Measurements from ENCODE around the gene UBA3.

UBA3 gene

DNA sequence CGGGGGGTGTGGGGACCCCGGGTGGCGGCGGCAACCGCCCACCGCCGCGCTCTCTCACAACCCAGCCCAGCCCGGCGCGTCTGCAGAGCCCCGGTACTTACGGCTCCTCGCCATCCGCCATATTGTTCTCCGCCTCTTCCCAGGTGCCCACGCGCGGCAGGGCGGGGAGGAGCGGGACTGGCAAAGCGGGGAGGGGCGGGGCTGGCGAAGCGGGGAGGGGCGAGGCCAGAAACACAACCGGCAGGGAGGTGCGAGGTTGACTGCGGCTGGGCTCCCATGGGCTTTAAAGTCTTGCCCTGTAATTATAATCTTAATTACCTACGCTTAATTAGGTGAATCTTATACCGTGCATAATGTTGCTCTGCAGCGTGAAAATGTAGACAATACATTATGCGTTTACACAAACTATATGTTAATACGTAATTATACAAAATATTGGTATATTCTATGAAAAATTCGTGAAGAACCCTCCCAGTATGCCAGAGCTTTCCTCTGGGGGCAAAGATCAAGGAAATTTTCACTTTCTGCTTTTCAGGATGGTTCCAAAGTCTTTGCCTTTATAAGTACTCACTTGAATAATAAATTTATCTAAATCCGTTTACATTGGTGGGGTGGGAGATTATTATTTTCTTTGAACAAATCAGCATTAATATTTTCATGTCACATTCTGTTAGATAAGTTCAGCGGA is at the start of gene UBA3:
UBA3 (minus strand) TSS at position 133 of the 688 bp plus-strand sequence; CDS start at position 121, 12 bp downstream.
- DNase-seq (ENCODE audit: low spot score) = peak; percentile 43

DNA sequence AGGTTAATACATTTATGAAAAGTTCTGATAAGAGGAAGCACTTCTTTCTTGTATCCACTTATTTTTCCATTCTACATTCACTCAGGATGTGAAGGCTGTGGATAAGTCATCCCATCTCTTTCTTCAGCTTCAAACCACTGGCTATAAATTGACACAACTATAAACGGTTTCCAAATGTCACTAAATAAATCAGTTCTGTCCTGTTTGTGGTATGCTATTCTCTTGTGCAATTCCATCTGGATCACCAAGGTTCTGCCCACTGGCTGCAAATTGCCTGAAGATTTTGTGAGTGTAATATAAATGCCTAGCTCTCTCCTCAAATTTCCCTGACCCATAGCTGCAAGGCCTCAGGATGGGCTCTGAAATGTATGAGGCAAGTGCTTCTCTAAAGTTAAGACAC is 49.4 kb upstream of the UBA3 start:
- no peak for DNase-seq (ENCODE audit: low spot score)

DNA sequence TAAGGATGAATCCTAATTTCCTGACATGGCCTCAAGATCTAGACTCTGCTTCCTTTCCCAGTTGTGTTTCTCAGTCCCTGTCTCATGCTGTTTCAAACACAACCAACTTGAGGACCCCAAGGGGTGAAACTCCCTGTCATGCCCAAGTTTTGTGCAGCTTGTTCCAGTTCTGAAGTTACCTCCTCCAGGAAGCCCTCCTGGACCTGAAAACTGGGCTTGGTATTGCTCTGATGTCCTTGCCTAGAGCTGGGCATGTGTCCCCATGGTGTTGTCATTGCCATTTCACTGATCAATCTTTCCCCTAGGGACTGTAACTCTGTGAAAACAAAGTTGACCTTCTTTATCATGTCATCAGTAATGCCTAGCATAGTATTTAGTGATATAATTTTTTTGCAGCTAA is 48.3 kb upstream of the UBA3 start:
- DNase-seq (ENCODE audit: low spot score) = no peak

DNA sequence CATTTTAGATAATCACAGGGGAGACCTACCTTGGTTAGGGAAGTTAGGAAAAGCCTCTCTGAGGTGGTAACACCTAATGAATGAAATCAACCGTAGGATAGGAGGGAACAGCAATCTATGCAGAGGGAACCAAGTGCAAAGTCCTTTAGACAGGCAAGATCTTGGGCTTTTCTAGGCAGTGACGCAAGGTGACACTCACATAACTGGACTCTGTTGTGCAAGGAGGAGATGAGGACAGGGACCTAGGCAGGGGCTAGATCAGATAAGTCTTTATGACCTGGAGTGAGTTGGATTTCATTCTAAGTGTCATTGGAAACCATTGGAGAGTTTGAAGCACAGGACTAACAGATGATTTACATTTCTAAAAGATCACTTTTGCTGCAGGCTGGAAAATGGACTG is 46.8 kb upstream of the UBA3 start:
- DNase-seq (ENCODE audit: low spot score) = no peak

DNA sequence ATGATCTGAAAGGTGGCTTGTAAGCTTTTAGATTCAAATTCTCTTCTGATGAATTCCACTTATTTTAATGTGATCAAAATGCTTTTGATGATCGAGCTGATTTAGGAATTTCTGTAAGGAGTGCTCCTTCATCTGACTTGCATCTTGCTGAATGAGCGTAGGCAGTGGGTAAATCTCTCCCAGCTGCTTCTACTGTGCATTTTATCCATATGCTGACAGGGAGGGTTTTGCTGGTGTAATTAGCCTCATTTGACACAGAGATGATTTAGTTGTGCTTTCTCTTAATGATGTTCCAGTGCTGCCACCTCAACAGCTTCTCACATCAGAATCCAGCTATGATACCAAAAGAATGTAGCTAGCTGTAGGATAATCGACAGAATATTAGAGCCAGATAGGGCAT is 46.1 kb upstream of the UBA3 start:
- no peak for DNase-seq (ENCODE audit: low spot score)

DNA sequence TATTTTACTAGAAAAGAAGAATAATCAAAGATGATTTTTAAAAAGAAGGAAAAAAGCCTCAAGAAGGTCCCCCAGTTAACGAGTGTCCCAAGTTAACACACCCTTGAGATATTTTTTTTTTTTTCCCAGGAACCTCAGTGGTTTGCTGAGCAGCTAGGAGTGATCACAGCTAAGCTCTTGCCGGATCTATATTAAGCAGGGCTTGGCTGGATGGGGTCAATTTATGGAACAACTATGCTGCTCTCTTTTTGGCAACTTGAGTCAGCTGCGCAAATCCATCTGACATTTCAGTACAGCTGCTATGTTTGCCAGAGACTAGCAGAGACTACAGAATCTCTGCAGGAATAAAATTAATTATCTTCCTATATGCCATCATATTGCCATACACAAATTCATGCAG is 42.2 kb upstream of the UBA3 start, which contains the start of gene LMOD3:
LMOD3 (minus strand) TSS at position 193 of the 400 bp plus-strand sequence. CDS start 209 bp downstream, outside the sequence.
- DNase-seq (ENCODE audit: low spot score) = no peak

DNA sequence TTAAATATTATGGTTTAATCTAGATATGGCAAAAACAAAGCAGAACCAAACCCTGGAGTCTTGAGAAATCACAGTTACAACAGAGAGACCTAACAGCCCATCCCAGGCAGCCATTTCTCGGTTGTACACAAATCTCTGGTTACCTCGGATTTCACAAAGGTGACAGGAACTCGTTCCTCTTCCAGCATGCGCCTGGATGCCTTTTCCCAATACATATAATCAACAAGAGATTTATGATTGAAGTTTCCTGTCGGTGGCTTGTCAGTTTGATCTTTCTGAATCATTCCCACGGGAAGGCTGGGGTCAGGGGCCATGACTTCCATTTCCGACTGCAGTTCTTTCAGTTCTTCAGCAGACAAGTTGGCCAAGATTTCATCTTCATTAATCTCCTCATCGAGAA is 41.8 kb upstream of the UBA3 start:
- no peak for DNase-seq (ENCODE audit: low spot score)

DNA sequence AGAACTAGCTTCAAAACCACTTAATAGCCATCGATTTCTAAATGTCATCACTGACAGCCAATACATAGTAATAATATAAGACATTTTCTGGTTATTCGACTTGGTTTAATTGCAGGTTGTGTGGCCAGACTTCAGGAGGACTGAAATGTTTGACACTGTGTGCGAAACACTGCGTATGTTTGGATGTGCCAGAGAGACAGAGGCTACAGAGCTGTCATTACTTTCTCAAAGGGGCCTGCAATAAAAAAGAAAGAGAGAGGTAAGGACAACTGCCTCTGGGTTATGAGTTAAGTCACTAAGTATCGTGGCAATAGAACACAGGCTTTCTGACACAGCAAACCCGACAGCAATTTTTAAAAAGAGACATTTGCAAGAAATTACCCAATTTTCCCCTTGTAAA is 41.3 kb upstream of the UBA3 start:
- no peak for DNase-seq (ENCODE audit: low spot score)

DNA sequence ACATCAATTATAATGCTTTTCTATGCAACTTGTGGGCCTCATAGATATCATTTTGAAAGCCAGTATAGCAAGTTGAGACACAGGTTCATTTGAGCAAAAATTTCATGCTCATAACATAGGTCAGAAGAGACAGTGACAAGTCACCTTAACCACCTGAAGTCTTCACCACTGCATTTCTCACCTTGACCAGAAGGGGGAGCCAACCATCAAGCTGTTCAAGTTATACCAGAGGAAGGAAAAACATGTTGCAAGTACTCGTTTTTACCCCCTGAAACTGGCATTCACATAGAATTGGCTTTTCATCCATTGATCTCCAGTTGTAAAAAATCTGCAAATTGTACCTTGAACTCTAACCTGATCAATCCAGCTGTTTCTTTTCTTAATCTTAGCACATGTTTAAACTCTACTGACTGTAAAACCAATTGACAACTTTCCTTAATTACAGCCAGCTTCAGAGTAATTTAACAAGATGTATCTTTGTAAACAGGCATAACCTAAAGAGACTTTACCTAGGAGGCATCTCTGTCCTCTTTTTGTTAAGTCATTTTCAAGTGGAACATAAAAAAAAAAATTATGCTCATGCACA is 40.8 kb upstream of the UBA3 start:
- no peak for DNase-seq (ENCODE audit: low spot score)

DNA sequence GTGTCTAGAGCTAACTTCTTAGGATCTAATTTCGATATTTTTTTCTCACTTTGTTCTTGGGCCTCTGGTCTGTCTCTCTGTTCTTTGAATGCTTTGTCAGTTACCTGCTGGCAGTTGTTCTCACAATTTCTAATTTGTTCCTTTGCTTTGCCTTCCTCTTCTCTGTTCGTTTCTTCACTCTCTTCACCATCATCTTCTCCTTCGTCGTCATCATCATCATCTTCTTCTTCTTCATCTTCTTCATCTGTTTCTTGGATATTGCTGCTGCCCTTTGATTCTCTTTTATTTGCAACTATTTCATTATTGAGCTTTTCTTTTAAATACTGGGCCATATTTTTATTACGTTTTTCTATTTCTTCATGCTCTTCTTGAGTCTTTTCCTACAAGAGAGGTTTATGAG is 39.5 kb upstream of the UBA3 start:
- no peak for DNase-seq (ENCODE audit: low spot score)

DNA sequence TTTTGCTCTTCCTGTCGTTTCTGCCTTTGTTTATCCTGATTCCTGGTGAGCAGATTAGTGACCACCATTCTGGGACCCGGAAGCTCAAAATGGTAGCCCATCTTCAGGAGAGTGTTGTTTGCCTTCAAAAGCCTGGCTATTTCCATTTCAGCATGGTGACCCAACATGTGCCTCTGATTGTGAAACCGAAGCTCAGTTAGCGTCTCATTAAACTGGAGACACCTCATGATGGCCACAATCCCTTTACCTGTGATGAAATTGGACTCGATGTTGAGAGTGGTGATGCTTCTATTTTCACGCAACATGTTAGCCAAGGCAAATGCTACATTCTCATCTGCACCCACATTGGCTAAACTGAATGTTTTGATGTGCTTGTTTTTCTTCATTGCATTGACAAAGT is 39.0 kb upstream of the UBA3 start:
- DNase-seq (ENCODE audit: low spot score) = no peak

DNA sequence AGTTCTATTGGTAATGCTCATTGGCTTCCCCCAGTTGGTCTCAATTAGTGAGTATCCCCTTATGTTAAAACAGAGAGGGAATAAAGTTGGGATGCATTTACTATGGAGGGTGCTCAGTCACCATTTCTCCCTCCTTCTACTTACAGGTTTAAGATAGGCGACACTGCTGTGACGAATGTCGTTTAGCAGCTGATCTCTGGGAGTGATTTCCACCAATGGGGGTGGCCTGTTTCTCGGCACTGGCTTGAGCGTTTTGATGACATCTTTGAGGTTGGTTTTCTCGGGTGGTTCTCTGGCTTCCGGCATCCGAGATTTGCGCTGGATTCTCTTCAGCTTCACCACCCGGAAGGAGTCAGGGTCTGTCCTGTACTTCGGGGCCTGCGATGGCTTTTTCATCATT is 38.4 kb upstream of the UBA3 start:
- no peak for DNase-seq (ENCODE audit: low spot score)

DNA sequence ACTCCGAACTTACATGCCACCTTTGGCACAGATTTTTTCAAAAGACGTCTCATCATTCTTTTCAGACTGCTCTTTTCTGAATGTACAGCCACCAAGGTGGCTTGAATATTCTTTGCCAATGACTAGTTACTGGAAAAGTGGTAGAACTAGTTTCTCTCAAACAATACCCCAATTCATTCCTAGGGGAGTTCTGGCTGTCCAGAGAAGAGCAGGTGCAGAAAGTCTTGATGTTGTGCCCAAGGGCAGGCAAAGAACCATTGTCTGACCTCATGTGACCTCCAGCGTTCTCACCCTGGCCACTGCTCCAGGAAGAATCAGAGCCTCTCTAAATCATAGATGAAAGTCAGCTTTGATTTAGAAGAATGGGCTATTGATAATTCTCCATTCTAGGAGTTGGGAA is 36.7 kb upstream of the UBA3 start:
- no peak for DNase-seq (ENCODE audit: low spot score)

DNA sequence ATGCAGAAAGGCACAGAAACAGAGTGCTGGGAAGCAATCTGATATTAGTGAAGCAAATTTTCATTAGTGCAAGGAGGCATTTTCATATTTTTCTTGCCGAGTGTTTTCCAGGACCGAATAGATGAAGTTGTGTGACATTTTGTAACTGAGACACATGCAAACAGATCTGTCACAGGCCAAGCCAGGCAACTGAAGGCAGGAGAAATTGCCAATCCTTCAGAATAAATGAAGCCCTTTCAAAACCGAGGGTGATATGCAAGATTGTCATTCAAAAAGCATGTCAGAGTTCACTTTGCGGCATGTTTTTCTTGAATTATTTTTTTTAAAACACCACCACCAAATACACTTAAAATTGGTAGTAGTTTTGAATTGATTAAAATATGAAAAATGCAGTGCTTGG is 36.0 kb upstream of the UBA3 start:
- no peak for DNase-seq (ENCODE audit: low spot score)

DNA sequence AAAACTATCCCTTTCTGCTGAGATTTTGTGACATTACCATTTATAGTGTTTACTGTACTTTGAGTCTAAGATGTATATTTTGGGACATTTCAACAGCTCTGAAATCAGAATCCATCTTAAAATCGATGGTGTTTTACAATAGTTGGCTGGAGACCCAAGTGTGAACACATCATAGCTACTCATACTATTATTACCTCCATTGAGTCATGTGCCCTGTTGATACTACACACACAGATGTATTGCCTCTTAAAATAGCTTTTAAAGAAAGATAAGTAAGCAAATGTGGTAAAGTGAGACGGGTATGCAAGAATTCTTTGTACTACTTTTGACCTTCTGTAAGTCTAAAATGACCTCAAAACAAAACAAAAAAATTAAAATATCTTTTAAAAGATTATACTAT is 35.6 kb upstream of the UBA3 start:
- no peak for DNase-seq (ENCODE audit: low spot score)

DNA sequence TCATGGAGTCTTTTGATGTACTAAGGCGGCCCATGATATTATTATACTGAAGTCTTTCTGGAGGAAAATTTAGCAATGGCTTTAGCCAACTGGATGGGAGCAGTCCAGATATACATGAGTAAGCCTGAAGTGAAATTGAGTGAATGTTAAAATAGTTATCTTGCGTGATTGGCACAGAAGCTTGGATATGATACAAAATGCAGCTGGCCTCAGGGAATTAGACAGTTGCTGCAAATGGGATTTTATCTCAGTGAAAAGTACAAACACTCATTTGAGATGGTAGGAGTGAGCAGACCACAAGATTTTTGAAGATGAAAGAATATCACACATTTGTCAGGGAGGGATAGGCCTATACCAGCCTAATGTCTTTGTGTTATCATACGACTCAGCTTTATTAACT is 33.4 kb upstream of the UBA3 start:
- DNase-seq (ENCODE audit: low spot score) = no peak

DNA sequence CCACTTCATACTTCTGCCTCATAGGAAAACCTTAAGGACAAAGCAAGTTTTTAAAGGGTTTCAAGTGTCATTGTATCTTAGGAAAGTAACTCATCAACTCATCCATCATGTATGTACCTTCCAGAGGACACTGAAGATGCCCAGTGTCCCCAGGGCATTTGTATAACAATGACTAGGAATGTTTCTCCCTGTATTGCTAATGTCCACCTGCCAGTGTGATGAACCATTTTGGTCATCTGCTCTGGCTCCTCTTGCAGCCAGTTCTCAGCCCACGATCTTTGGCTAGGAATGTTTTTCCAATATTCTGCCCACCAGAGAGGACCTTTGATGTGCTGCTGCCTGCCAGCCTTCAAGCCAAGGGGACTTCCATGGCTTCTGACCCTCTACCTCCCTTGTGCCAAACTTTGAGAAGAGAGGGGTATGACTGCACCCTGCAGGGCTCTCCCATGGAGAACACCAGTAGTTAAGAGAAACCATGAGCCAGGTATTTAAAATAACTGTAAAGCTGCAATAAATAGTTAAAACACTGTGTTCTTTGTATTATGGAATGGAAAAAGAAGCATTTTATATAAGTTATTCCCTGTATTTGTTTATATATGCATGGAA is 30.9 kb upstream of the UBA3 start:
- DNase-seq (ENCODE audit: low spot score) = no peak

DNA sequence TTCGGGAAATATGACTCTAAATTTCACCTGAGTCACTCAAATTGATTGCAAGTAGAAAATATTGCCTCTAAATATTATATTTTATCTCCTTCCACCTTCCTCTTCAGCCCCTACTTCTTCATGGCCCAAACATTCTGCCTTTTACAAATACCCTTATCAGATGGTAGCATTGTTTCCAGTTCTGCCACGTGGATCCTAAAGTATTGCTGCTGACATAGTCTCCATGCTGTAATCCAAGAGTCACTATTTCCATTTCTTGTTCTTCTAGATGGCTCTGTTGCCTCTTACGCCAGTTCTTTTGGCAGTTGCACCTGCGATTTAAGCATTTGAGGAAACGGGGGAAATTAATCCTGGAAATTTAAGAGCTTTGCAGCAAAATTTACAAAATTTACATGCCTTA is 28.6 kb upstream of the UBA3 start:
- DNase-seq (ENCODE audit: low spot score) = no peak

DNA sequence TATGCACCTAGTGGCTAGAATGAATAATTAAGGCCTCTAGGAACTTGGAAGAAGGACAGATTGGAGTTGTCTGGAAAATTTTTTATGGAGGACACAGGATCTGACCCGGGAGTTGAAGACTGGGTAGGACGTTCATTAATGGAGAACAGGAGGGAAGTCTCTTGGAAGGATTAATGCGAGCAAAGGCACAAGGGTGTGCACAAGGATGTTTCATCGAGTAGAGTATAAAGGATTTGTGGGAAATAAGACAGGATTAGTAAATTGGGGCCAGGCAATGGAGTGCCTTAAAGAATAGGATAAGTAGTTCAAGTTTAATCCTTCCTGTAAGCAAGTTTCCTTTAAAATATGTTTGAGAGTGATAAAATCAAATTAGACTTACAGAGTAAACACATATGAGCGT is 27.7 kb upstream of the UBA3 start:
- DNase-seq (ENCODE audit: low spot score) = no peak

DNA sequence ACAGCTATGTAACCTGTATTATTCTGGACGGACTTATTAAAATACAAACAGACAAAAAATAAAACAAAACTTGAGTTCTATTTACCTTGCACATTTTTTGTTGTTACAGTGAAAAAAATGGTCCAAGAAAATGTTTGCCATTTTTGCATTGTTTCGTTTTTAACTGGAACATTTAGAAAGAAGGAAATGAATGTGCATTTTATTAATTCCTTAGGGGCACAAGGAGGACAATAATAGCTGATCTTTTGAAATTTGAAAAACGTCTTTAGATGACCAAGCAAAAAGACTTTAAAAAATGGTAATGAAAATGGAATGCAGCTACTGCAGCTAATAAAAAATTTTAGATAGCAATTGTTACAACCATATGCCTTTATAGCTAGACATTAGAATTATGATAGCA is 25.2 kb upstream of the UBA3 start:
- DNase-seq (ENCODE audit: low spot score) = no peak

DNA sequence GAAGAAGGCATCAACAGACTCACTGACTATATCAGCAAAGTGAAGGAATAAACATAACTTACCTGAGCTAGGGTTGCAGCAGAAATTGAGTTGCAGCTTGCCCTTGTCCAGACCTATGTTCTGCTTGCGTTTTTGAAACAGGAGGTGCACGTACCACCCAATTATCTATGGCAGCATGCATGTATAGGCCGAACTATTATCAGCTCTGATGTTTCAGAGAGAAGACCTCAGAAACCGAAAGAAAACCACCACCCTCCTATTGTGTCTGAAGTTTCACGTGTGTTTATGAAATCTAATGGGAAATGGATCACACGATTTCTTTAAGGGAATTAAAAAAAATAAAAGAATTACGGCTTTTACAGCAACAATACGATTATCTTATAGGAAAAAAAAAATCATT is 24.4 kb upstream of the UBA3 start:
- DNase-seq (ENCODE audit: low spot score) = no peak

DNA sequence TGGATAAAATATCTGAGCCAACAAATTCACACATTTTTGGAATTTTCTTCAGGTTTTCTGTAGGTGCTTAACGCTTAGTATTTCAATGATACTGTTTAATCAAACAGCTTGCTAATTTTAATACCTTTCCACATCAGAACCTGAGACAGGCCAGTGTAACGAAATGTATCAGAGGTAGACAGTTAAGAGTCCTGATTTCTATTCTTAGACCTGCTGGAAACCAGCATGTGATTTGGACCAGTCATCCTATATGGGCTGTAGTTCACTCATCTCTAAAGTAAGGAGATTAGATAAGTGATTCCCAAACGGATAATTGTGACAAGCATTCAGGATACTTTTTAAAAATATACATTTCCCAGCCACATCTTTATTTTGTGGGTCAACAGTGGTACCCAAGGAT is 23.0 kb upstream of the UBA3 start:
- no peak for DNase-seq (ENCODE audit: low spot score)

DNA sequence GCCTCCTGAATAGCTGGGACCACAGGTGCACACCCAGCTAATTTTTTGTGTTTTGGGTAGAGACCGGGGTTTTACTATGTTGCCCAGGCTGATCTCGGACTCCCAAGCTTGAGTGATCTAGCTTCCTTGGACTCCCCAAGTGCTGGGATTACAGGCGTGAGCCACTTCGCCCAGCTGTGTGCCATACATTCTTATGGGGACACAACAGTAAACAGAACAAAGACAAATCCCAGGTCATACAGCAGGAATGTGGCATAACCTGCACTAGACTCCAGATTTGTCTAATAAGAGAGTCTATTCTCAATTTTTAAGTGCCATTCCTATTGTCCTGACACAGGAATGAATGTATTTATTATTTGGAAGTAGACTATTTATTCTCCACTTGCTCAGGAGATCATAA is 22.2 kb upstream of the UBA3 start:
- no peak for DNase-seq (ENCODE audit: low spot score)

DNA sequence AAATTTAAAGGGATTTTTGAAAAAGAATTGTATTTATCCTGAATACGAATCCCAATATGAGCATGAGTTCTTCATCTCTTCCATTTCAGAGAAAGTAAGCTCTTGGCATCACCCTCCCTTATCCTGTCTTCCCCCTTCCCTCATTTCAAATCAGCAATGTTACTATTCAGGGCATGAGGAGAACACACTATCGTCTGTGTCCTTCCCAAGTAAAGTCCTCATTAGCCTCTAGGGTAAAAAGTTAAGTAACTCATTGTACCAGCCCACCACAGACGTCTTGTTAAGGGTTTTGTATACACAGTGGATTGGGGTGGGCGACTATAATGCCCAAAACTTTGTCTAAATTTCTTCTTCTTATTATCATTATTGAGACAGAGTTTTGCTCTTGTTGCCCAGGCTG is 19.4 kb upstream of the UBA3 start:
- no peak for DNase-seq (ENCODE audit: low spot score)

All from HuH-7.5 (cell line).